Midbrain (tissue), 1 donor: ENCODE measurements around the gene PAK1IP1.
A peak's percentile ranks its signal among the peaks of the same experiment; 100 is the strongest.
"Not testable (repeated sequence)": the region's sequence is repeated elsewhere in the genome, so short reads cannot be mapped to it uniquely, and the experiment has no call there.

Experiments
- DNase-seq: peaks from one replicate; lab custom pipeline; 2025; lab: John Stamatoyannopoulos, UW

The PAK1IP1 gene

GRCh38 chr6:10692965-10693538 is 1.7 kb upstream of the PAK1IP1 start:
- DNase-seq: no peak

DNA sequence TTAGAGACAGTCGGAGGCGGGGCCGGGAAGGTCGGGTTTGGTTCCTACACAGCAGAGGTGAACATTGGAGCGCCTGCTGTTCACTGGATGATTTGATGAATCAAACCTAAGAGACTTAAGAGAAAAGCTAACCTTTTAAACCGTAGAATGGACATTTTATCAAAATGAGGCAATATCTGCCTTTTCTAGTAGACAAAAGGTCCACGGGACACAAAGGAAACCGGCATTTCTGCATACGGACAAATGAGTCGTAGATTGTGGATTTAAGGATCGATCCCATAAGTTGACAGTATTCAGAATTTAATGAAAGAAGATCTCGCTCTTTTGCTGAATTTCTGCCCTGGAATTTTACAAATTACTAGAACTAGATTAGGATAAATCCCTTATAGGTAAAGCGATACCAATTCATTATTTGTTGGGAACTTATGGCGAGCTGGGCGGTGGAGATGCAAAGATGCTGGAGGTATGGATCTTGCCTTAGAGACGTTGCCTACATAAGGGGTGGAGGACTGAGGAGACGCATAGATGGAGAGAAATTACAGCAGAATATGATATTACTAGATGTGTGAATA is 400 bp downstream of the PAK1IP1 start:
- DNase-seq: no peak

- no peak for DNase-seq
These were observed 1.9 kb downstream of the PAK1IP1 start for GRCh38 chr6:10696655-10697054.

DNA sequence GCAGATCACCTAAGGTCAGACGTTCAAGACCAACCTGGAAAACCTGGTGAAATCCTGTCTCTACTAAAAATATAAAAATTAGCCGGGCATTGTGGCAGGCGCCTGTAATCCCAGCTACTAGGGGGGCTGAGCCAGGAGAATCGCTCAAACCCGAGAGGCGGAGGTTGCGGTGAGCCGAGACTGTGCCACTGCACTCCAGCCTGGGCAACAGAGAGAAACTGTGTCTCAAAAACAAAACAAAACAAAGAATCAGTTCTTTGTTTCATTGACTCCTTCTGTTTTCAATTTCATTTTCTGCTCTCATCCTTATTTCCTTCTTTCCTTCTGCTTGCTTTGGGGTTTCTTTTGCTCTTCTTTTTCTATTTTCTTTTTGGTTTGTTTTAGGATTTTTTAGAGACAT is 19.2 kb downstream of the PAK1IP1 start:
- no peak for DNase-seq

DNA sequence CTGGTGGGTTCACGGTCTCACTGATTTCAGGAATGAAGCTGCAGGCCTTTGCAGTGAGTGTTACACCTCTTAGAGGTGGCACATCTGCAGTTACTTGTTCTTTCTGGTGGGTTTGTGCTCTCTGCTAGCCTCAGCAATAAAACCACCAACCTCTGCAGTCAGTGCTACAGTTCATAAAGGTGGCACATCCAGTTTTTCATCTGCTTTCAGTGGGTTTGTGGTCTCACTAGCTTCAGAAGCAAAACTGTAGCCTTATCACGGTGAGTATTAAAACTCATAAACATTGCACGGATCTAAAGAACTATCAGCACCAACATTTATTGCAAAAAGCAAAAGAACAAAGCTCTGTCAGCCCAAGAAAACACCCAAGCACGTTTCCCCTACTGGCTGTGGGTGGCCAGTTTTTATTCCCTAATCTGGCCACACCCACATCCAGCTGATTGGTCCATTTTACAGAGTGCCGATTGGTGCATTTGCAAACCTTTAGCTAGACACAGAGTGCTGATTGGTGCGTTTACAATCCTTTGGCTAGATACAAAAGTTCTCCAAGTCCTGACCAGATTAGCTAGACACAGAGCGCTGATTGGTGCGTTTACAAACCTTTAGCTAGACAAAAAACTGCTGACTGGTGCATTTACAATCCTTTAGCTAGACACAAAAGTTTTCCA is 24.7 kb downstream of the PAK1IP1 start:
- no peak for DNase-seq

- no peak for DNase-seq
These were observed 25.1 kb downstream of the PAK1IP1 start for GRCh38 chr6:10719964-10720264.

DNA sequence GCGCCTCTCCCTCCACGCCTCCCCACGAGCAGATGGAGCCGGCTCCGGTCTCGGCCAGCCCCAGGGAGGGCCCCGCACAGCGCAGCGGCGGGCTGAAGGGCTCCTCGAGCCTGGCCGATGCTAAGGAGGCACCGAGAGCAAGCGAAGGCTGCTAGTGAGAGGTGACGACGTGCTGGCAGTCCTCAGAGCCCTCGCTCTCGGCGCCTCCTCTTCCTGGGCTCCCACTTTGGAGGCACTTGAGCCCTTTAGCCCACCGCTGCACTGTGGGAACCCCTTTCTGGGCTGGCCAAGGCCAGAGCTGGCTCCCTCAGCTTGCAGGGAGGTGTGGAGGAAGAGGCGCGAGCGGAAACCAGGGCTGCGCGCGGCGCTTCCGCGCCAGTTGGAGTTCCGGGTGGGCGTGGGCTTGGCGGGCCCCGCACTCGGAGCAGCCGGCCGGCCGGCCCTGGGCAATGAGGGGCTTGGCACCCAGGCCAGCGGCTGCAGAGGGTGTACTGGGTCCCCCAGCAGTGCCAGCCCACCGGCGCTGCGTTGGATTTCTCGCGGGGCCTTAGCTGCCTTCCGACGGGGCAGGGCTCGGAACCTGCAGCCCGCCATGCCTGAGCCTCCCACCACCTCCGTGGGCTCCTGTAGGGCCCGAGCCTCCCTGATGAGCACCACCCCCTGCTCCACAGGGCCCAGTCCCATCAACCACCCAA is 25.6 kb downstream of the PAK1IP1 start:
- DNase-seq: no peak

DNA sequence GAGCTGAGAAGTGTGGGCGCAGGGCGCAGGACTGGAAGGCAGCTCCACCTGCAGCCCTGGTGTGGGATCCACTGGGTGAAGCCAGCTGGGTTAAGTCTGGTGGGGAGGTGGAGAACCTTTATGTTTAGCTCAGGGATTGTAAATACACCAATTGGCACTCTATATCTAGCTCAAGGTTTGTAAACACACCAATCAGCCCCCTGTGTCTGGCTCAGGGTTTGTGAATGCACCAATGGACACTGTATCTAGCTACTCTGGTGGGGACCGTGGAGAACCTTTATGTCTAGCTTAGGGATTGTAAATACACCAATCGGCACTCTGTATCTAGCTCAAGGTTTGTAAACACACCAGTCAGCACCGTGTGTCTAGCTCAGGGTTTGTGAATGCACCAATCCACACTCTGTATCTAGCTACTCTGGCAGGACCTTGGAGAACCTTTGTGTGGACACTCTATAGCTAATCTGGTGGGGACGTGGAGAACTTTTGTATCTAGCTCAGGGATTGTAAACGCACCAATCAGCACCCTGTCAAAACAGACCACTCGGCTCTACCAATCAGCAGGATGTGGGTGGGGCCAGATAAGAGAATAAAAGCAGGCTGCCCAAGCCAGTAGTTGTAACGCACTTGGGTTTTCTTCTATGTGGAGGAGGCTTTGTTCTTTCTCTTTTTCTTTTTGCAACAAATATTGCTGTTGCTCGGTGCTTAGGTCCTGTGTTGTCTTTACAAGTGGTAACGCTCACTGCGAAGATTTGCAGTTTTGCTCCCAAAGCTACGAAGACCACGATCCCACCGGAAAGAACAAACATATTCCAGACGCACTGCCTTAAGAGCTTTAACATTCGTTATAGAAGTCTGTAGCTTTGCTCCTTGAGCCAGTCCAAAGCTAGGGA is 26.4 kb downstream of the PAK1IP1 start:
- DNase-seq: not testable (repeated sequence)

DNA sequence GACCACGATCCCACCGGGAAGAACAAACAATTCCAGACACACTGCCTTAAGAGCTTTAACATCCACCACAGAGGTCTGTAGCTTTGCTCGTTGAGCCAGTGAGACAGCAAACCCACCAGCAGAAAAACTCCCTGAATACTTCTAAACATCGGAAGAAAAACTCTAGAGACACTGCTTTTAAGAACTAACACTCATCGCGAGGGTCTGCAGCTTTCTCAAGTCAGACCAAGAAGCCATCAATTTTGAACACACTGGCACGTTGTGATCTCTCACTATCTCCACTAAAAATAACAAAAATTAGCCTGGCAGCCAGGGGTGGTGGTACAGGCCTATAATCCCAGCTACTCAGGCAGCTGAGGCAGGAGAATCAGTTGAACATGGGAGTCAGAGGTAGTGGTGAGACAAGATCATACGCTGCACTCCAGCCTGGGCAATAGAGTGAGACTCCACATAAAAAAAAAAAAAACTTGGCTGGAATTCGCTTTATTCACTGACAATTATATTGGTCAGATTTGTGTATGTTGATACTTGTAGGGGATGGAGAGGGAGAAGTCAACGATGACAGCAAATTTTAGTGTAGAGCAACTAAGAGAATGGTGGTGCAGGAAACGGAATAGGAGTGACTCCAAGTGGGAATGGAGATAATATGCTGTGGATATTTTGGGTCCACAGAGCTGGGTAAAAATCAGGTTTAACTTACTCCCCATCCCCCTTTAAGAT is 27.2 kb downstream of the PAK1IP1 start:
- no peak for DNase-seq

GRCh38 chr6:10722570-10722819 is 27.7 kb downstream of the PAK1IP1 start:
- DNase-seq: no peak

DNA sequence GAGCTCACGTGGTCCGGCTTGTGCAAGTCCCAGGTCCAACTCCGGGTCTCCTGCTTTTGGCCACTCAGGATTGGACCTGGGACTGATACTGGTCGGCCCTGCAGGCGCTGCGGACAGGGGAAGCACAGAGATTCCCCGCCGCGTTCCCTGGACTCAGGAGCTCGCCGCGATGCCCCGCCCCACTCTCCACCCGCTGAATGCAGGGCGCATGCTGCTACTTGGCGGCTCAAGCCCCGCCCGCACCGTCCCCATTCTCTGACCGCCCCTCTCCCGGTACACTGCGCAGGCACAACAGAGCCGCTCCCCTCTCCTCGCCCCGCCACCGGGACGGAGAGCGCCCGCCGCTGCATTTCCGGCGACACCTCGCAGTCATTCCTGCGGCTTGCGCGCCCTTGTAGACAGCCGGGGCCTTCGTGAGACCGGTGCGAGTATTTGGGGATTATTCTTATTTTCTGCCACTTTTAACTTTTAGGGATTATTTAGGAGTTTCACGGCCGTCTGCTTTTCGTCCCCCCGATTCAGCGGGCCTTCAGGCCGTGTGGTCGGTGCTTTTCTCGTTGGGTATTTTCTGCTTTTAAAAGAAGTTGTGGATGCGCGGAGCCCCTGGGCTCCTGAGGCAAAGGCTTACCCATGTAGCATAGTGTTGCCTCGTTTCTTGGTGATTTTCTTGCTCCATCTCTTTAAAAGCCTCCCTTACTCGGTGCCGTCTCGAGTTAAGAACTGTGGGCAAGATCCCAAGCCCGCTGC is 28.2 kb downstream of the PAK1IP1 start, which contains the start of gene TMEM14C:
Gene TMEM14C, plus strand, starts transcription at position 251 of the 747 bp plus-strand sequence. CDS start 1,544 bp downstream, outside the sequence.
- DNase-seq: peak; percentile 95

GRCh38 chr6:10723567-10723881 is 28.8 kb downstream of the PAK1IP1 start:
- no peak for DNase-seq

DNA sequence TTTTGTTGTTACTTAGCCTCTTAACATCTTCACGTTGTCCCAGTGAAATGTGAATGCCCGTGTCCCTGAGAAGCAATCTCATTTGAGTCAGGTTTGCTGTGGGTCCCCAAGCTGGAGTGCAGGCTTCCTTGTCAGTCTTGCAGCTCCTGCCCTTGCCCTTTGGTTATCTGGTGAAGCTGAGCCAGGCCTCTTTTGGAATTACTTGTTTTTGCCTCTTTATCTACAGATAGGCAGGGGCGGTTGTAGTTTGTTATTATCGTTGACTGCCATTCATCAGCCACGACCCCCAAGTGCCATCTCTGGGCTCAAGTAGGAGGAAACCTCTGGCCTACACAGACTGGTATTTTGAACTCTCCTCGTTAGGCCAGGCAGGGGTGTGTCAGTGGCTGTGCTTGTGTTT is 30.3 kb downstream of the PAK1IP1 start:
- no peak for DNase-seq

GRCh38 chr6:10725716-10726115 is 30.9 kb downstream of the PAK1IP1 start:
- peak; percentile 27 for DNase-seq

DNA sequence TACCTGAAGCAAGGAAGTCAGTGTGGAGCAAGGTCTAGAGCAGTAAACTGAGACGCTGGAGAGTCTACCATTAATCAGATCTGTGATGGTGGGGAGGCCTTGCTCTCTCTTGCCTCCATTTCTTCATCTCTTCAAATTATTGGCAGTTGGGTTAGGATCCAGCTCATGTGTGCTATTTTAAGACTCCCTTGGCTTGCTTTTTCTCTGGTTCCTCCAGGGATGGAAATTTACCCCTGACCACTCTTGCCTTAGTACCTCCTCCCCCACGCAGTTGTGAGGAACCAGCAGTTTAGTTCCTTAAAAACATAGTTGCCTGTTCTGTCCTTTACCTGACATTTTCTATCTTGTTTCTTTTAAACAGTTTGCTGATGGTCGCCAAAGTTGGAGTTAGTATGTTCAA is 35.5 kb downstream of the PAK1IP1 start:
- no peak for DNase-seq

DNA sequence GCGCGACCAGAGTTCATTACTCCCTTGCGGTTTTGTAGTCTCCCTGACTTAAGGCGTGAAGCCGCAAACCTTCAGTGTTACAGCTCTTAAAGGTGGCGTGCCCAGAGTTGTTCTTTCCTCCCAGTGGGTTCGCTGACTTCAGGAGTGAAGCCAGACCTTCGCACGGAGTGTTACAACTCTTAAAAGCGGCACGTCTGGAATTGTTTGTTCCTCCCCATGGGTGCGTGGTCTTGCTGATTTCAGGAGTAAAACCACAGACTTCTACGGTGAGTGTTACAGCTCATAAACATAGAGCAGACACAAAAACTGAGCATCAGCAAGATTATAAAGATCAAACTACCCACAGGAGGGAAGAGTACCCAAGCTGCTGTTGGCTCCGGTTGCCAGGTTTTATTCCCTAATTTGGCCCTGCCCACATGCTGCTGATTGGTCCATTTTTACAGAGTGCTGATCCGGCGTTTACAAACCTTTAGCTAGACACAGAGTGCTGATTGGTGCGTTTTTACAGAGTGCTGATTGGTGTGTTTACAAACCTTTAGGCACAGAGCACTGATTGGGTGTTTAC is 38.5 kb downstream of the PAK1IP1 start:
- no peak for DNase-seq

DNA sequence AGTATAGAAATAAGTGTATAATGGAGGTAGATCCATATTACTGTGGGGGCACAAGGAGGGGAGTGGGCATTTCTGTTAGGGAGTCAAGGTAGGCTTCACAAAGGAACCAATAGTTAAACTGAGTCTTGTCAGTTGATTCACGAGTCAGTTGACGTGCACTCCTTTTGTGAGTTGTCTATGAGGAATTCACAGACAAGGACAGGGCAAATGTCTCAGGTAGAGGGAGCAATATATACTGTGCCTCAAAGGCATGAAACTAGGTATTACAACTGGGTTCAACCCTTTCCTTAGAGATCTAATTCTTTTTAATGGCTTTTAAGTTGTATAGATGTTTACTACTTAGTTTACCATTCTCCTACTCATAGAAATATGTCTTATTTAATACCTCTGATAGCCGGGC is 39.1 kb downstream of the PAK1IP1 start:
- DNase-seq: no peak

- no peak for DNase-seq
These were observed 42.0 kb downstream of the PAK1IP1 start for GRCh38 chr6:10736731-10737130.

DNA sequence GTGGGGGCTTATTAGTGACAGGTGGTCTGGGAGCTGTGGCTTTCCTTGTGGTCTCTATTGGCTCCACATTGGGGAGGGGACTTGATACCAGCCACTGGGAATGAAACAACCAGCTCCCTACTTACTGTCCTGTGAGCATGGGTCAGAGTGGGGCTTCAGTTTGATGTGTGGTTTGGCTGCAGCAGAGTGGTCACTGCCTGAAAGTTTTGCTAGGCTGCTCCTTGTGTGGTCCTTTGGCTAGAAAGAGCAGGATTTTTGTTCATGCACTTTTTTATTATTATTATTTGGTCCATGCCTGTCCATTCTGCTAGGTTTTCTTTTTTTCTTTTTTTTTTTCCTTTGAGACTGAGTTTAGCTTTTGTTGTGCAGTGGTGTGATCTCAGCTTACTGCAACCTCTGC is 45.3 kb downstream of the PAK1IP1 start:
- no peak for DNase-seq

DNA sequence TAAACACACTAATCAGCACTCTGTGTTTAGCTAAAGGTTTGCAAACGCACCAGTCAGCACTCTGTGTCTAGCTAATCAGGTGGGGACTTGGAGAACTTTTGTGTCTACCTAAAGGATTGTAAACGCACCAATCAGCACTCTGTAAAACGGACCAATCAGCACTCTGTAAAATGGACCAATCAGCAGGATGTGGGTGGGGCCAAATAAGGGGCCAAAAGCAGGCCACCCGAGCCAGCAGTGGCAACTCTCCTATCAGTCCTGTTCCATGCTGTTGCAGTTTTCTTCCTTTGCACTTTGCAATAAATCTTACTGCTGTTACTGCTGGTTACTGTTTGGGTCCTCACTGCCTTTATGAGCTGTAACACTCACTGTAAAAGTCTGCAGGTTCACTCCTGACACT is 46.9 kb downstream of the PAK1IP1 start:
- DNase-seq: not testable (repeated sequence)

DNA sequence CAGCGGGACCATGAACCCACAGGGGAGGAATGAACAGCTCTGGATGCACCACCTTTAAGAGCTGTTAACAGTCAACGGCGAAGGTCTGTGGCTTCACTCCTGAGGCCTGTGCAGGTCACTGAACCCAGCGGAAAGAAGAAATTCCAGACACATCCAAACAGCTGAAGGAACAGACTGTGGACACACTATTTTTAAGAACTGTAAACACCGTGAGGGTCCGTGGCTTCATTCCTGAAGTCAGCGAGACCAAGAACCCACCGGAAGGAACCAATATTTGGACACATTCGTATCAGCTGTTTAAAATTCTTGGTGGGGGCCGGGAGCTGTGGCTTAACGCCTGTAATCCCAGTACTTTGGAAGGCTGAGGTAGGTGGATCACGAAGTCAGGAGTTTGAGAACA is 47.5 kb downstream of the PAK1IP1 start:
- no peak for DNase-seq
